Astrocyte of the spinal cord (primary cell): Measurements from ENCODE around the gene HIPK1.

Experiments
- DNase-seq: peaks from one replicate; pipeline ENCODE4 v3.0.0; 2011; ENCODE audit warnings: low read depth, low spot score
- H3K4me3 ChIP-seq: 2 replicates; pipeline ENCODE4 v1.5.1; 2011; ENCODE audit warnings: low read depth, mild to moderate bottlenecking, low read length, moderate library complexity
- CTCF ChIP-seq: IDR thresholded peaks from 2 replicates; pipeline ENCODE4 v1.5.1; 2012; ENCODE audit warnings: low read depth, mild to moderate bottlenecking, low read length, inconsistent platforms
- in situ Hi-C: cut with HindIII; loops from 2 replicates; pipeline ENCODE4 v1.10.0; 2017; ENCODE audit warnings: low sequenced_read_pairs

The HIPK1 gene

GRCh38 chr1:113913887-113914664, 15.0 kb upstream of the HIPK1 start:
- TF ChIP-seq CTCF, result no peak
- no peak for DNase-seq
- in situ Hi-C loops, result no loop called here
- H3K4me3 ChIP-seq, result no peak overlapping the region

GRCh38 chr1:113916974-113917373, 12.2 kb upstream of the HIPK1 start:
- in situ Hi-C loops, result no loop called here
- DNase-seq, result no peak
- no peak overlapping the region for H3K4me3 ChIP-seq
- no peak for TF ChIP-seq CTCF

GRCh38 chr1:113917400-113918082, 11.6 kb upstream of the HIPK1 start:
- H3K4me3 ChIP-seq, result no peak overlapping the region
- TF ChIP-seq CTCF, result no peak
- in situ Hi-C loops, result no loop called here
- DNase-seq, result no peak

- no peak for TF ChIP-seq CTCF
- DNase-seq, result no peak
- no peak overlapping the region for H3K4me3 ChIP-seq
- in situ Hi-C loops, result no loop called here
Observed at GRCh38 chr1:113918243-113918642, 10.9 kb upstream of the HIPK1 start.

- no peak overlapping the region for H3K4me3 ChIP-seq
- DNase-seq, result no peak
- in situ Hi-C loops, result no loop called here
- no peak for TF ChIP-seq CTCF
Observed at GRCh38 chr1:113922957-113923356, 6.2 kb upstream of the HIPK1 start.

- in situ Hi-C loops, result no loop called here
- no peak for TF ChIP-seq CTCF
- no peak overlapping the region for H3K4me3 ChIP-seq
- DNase-seq, result no peak
Observed at GRCh38 chr1:113924473-113924872, 4.7 kb upstream of the HIPK1 start.
